Measurements from ENCODE around the gene OCRL. TPM values are rescaled to one million over a fixed set of nuclear protein-coding genes. Genes with fewer than 3 reads are reported as not detected.
A peak's percentile ranks its signal among the peaks of the same experiment; 100 is the strongest.

Gene OCRL
- total and polyA plus RNA-seq, 2 of the 13 experiments (the other 11 are each of a cell fraction or from before 2014, with no cell fraction given): 13.4 to 32.0 TPM

- TF ChIP-seq, protein P1, sequence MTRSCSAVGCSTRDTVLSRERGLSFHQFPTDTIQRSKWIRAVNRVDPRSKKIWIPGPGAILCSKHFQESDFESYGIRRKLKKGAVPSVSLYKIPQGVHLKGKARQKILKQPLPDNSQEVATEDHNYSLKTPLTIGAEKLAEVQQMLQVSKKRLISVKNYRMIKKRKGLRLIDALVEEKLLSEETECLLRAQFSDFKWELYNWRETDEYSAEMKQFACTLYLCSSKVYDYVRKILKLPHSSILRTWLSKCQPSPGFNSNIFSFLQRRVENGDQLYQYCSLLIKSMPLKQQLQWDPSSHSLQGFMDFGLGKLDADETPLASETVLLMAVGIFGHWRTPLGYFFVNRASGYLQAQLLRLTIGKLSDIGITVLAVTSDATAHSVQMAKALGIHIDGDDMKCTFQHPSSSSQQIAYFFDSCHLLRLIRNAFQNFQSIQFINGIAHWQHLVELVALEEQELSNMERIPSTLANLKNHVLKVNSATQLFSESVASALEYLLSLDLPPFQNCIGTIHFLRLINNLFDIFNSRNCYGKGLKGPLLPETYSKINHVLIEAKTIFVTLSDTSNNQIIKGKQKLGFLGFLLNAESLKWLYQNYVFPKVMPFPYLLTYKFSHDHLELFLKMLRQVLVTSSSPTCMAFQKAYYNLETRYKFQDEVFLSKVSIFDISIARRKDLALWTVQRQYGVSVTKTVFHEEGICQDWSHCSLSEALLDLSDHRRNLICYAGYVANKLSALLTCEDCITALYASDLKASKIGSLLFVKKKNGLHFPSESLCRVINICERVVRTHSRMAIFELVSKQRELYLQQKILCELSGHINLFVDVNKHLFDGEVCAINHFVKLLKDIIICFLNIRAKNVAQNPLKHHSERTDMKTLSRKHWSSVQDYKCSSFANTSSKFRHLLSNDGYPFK (CRISPR knock-in tag; IDR thresholded peaks at IDR 0.05; ENCODE audit: borderline replicate concordance): no peak
- TF ChIP-seq TRIM22 (IDR thresholded peaks at IDR 0.05) (no peak), HNRNPL (IDR thresholded peaks at IDR 0.05; ENCODE audit: low read depth, low read length) (no peak), TRIM24 (CRISPR knock-in tag; IDR thresholded peaks at IDR 0.05) (no peak), ZNF205 (CRISPR knock-in tag; IDR thresholded peaks at IDR 0.05) (no peak), MBD4 (IDR thresholded peaks at IDR 0.05; ENCODE audit: borderline replicate concordance, low read length) (0 out of 2 replicates have a peak, but pooled peaks have one; percentile 52), TBL1XR1 (IDR thresholded peaks at IDR 0.05; ENCODE audit: borderline replicate concordance, low read length, partially characterized antibody) (no peak), ZNF235 (CRISPR knock-in tag; IDR thresholded peaks at IDR 0.05; ENCODE audit: borderline replicate concordance) (no peak), NR1H2 (CRISPR knock-in tag; IDR thresholded peaks at IDR 0.05; ENCODE audit: borderline replicate concordance, low read depth) (no peak), TOE1 (CRISPR knock-in tag; IDR thresholded peaks at IDR 0.05) (no peak), CENPBD1 (CRISPR knock-in tag; IDR thresholded peaks at IDR 0.05; ENCODE audit: borderline replicate concordance, low read depth) (no peak), TCF7L2 (IDR thresholded peaks at IDR 0.05; ENCODE audit: low read depth, low read length) (no peak), ZFY (CRISPR knock-in tag; IDR thresholded peaks at IDR 0.05) (no peak), HOMEZ (CRISPR knock-in tag; IDR thresholded peaks at IDR 0.05; ENCODE audit: low read depth) (0 out of 2 replicates have a peak, but pooled peaks have one; percentile 32), ZC3H13 (CRISPR knock-in tag; IDR thresholded peaks at IDR 0.05) (no peak), PAXIP1 (CRISPR knock-in tag; conservative IDR thresholded peaks at IDR 0.05) (peak; percentile 89)
Observed at GRCh38 chrX:129585691-129586090, 45.6 kb downstream of the OCRL start (continued).

All from HepG2 (cell line).